SH-SY5Y (cell line): Measurements from ENCODE around the gene ATG12.

ENCODE experiments used
- GATA2 ChIP-seq: IDR thresholded peaks from 2 replicates; pipeline ENCODE4 v1.6.1; 2011; ENCODE audit warnings: mild to moderate bottlenecking, low read depth, low read length
- GATA3 ChIP-seq: IDR thresholded peaks from 2 replicates; pipeline ENCODE4 v1.6.1; 2011; ENCODE audit warnings: low read depth, mild to moderate bottlenecking, low read length, moderate library complexity

DNA sequence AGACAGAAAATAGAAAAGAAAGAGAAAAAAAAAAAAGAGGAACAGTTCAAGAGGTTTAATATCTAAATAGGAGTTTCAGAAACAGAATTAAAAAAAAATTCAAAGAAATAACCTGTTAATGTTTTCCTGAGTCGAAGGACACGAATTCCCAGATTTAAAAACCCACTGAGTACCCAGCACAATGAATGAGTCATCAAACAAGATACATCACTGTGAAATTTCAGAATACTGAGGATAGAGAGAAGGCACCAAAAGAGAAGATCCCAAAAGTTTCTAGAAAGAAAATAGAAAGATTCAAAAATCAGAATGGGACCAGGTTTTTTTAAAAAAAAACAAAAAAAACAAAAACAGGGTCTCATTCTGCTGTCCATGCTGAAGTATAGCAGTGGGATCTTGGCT lies 33.7 kb downstream of the ATG12 start:
- TF ChIP-seq GATA2, result no peak
- no peak for TF ChIP-seq GATA3
